Measurements from ENCODE around the gene RCN2. TPM values are rescaled to one million over a fixed set of nuclear protein-coding genes. Genes with fewer than 3 reads are reported as not detected.

The RCN2 gene
- total RNA-seq, 2 donors from 2014 or later, result 34.0 to 42.6 TPM

DNA sequence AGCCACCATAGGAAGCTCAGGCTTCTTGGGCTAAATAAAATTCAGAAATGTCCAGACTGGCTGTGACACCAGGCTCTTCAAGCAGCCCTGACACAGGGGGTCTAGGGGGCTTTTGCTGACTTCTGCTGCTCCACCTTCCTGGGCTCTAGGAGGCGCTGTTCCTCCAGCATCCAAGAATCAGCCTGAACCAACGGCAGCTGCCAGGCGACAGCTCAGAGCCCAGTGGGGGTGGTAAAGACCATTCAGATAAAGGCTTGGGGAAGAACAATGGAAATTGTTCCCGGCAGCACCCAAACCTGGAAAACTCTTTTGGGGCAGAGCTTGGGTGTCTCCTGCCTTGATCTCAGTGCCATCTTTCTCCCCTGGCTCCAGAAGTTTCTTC, 41.8 kb downstream of the RCN2 start:
- no peak for DNase-seq
- Histone ChIP-seq H3K9me3 (no peaks in the 10 kb centered on the region), H3K27me3 (no peaks in the 10 kb centered on the region), H3K4me3 (no peak overlapping the region), H3K4me1 (no peaks in the 10 kb centered on the region), H3K36me3 (no peaks in the 10 kb centered on the region), H3K27ac (no peak overlapping the region), H3K9ac (ENCODE audit: low read depth in 2 of 2, low read length in 2 of 2) (no peak overlapping the region)
- TF ChIP-seq, protein P1, sequence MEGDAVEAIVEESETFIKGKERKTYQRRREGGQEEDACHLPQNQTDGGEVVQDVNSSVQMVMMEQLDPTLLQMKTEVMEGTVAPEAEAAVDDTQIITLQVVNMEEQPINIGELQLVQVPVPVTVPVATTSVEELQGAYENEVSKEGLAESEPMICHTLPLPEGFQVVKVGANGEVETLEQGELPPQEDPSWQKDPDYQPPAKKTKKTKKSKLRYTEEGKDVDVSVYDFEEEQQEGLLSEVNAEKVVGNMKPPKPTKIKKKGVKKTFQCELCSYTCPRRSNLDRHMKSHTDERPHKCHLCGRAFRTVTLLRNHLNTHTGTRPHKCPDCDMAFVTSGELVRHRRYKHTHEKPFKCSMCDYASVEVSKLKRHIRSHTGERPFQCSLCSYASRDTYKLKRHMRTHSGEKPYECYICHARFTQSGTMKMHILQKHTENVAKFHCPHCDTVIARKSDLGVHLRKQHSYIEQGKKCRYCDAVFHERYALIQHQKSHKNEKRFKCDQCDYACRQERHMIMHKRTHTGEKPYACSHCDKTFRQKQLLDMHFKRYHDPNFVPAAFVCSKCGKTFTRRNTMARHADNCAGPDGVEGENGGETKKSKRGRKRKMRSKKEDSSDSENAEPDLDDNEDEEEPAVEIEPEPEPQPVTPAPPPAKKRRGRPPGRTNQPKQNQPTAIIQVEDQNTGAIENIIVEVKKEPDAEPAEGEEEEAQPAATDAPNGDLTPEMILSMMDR (IDR thresholded peaks at IDR 0.05), result no peak
- intact Hi-C loops (cut with DNase I), result no loop called here

DNA sequence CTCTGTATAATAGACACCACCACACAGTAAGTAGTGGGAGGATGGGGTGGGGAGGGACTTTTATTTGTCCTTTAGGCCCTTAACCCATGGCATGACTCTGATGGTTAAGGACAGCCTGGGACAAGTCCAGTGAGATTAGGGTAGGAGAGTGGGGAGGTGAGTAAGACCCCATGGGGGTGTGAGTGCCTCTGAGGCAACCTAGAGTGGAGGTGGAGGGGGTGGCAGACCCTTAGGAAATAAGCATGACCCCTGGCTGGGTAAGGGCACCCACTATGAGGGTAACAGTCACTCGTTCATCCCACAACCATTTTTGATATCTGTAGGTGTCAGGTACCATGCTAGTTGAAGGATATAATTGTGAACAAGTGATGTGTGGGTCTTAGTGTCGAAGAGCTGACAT, 42.4 kb downstream of the RCN2 start:
- intact Hi-C loops (cut with DNase I), result no loop called here
- DNase-seq, result no peak
- no peaks in the 10 kb centered on the region for H3K4me1 ChIP-seq
- H3K36me3 ChIP-seq, result no peaks in the 10 kb centered on the region
- H3K9me3 ChIP-seq, result no peaks in the 10 kb centered on the region
- TF ChIP-seq, protein P1 (IDR thresholded peaks at IDR 0.05), result no peak
- H3K27ac ChIP-seq, result no peak overlapping the region
- H3K4me3 ChIP-seq, result no peak overlapping the region
- no peaks in the 10 kb centered on the region for H3K27me3 ChIP-seq
- no peak overlapping the region for H3K9ac ChIP-seq (ENCODE audit: low read depth in 2 of 2, low read length in 2 of 2)

DNA sequence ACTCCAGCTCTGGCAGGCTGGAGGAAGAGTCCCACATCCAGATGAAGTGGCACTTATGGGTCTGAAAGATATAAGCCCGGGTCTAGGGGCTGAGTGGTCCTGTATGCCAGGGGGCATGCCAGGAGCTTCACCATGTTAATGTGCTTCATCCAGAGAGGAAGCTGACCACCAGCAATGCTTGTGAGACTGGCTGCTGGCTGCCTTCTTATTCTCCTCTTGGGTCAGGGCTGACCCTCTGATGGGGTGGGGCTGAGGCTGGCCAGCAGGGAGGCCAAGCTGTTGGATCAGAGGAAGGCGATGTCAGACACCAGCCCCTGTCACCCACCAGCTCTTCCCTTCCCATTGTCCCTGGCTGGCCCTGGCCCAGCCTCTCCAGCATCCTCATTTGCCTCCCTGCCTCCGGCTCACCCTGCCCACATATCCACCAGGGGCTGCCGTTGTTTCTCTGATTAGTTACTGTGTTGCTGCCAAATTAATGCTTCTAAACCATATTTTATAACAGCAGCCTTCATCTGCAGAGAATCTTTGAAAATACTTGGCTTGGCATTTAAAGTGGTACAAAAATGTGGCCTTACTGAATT, 43.0 kb downstream of the RCN2 start:
- no peak overlapping the region for H3K27ac ChIP-seq

DNA sequence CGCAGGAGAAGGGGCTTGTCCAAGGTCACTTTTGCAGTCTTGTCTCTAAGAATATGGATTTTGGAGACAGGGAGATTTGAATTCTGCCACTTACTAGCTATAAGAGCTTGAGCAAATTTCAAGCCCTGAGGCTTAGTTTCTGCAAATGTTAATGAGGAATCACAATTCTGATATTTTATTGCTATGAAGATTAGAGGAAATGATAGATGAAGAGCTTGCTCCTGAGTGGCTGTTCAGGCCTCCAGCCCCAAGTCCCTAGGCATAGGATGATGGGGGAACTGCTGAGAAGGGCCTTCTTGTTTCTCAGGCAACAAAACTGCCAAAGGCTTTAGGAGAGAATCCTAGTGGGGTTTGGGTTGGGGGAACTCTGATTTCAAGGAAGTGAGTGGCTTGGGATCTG, 44.6 kb downstream of the RCN2 start:
- TF ChIP-seq, protein P1 (IDR thresholded peaks at IDR 0.05), result no peak
- no peak for DNase-seq
- Histone ChIP-seq H3K9me3 (no peaks in the 10 kb centered on the region), H3K4me3 (no peak overlapping the region), H3K27ac (no peak overlapping the region), H3K9ac (ENCODE audit: low read depth in 2 of 2, low read length in 2 of 2) (no peak overlapping the region), H3K4me1 (no peaks in the 10 kb centered on the region), H3K36me3 (no peaks in the 10 kb centered on the region), H3K27me3 (no peaks in the 10 kb centered on the region)
- intact Hi-C loops (cut with DNase I), result no loop called here

More for the DNA sequence above, 43.0 kb downstream of the RCN2 start:
- no peaks in the 10 kb centered on the region for H3K36me3 ChIP-seq
- H3K9me3 ChIP-seq, result no peaks in the 10 kb centered on the region
- no peak overlapping the region for H3K4me3 ChIP-seq
- no peak for DNase-seq
- TF ChIP-seq, protein P1 (IDR thresholded peaks at IDR 0.05), result no peak
- no peaks in the 10 kb centered on the region for H3K27me3 ChIP-seq
- no peaks in the 10 kb centered on the region for H3K4me1 ChIP-seq
- no peak overlapping the region for H3K9ac ChIP-seq (ENCODE audit: low read depth in 2 of 2, low read length in 2 of 2)
- intact Hi-C loops (cut with DNase I), result no loop called here

DNA sequence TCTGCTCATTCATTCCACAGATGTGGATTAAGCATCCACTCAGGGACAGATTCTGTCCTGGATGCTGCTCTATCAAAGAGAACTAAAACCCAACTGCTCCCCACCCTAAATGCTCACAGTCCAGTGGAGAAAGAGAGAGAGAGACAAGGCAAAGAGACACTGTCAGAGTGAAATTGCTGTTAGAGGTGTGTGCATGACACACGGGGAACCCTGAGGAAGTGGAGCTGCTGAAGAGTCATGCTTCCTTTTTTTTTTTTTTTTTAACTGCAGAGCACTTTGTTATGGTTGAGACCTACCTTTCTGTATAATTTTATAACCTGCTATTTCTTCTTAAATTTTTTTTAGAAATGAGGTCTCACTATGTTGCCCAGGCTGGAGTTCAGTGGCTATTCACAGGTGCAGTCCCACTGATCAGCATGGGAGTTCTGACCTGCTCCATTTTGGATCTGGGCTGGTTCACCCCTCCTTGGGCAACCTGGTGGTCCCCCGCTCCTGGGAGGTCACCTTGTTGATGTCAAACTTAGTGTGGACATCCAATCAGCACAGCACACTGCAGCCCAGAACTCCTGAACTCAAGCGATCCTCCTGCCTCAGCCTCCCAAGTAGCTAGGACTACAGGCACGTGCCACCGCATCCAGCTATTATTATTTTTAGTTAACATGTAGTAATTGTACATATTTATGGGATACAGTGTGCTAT, 45.2 kb downstream of the RCN2 start:
- Histone ChIP-seq H3K9me3 (no peaks in the 10 kb centered on the region), H3K4me1 (no peaks in the 10 kb centered on the region), H3K4me3 (no peak overlapping the region), H3K27me3 (no peaks in the 10 kb centered on the region), H3K27ac (no peak overlapping the region), H3K9ac (ENCODE audit: low read depth in 2 of 2, low read length in 2 of 2) (no peak overlapping the region), H3K36me3 (no peaks in the 10 kb centered on the region)
- intact Hi-C loops (cut with DNase I), result no loop called here
- DNase-seq, result no peak
- TF ChIP-seq, protein P1 (IDR thresholded peaks at IDR 0.05), result no peak
